Measurements from ENCODE around the gene RUFY4. TPM values are rescaled to one million over a fixed set of nuclear protein-coding genes. Genes with fewer than 3 reads are reported as not detected.

RUFY4 gene
- total RNA-seq, 4 donors from 2014 or later, result not detected

GRCh38 chr2:218047536-218048225 lies 21.4 kb upstream of the RUFY4 start:
- intact Hi-C loops (cut with DNase I), result no loop called here
- no peaks in the 10 kb centered on the region for H3K4me1 ChIP-seq
- H3K27me3 ChIP-seq, result no peaks in the 10 kb centered on the region
- WGBS, 2 donors, result 90 to 91% methylated on average over 8 of the region's 8 CpGs
- no peak overlapping the region for H3K4me3 ChIP-seq (replicated peaks in 1 of 3)
- H3K36me3 ChIP-seq, result no peaks in the 10 kb centered on the region
- H3K27ac ChIP-seq, result no peak overlapping the region
- TF ChIP-seq, protein P1, sequence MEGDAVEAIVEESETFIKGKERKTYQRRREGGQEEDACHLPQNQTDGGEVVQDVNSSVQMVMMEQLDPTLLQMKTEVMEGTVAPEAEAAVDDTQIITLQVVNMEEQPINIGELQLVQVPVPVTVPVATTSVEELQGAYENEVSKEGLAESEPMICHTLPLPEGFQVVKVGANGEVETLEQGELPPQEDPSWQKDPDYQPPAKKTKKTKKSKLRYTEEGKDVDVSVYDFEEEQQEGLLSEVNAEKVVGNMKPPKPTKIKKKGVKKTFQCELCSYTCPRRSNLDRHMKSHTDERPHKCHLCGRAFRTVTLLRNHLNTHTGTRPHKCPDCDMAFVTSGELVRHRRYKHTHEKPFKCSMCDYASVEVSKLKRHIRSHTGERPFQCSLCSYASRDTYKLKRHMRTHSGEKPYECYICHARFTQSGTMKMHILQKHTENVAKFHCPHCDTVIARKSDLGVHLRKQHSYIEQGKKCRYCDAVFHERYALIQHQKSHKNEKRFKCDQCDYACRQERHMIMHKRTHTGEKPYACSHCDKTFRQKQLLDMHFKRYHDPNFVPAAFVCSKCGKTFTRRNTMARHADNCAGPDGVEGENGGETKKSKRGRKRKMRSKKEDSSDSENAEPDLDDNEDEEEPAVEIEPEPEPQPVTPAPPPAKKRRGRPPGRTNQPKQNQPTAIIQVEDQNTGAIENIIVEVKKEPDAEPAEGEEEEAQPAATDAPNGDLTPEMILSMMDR (IDR thresholded peaks at IDR 0.05), result no peak
- no peak for TF ChIP-seq POLR2A (IDR thresholded peaks at IDR 0.05)
- no peaks in the 10 kb centered on the region for H3K9me3 ChIP-seq
- DNase-seq, result no peak

- H3K9me3 ChIP-seq, result no peaks in the 10 kb centered on the region
- WGBS, 2 donors, result 77 to 86% methylated on average over 3 of the region's 3 CpGs
- no peaks in the 10 kb centered on the region for H3K27me3 ChIP-seq
- no peak overlapping the region for H3K4me3 ChIP-seq (replicated peaks in 1 of 3)
- no peaks in the 10 kb centered on the region for H3K4me1 ChIP-seq
- DNase-seq, result no peak
- intact Hi-C loops (cut with DNase I), result no loop called here
- no peak overlapping the region for H3K27ac ChIP-seq
- TF ChIP-seq, protein P1 (IDR thresholded peaks at IDR 0.05), result no peak
- no peak for TF ChIP-seq POLR2A (IDR thresholded peaks at IDR 0.05)
- no peaks in the 10 kb centered on the region for H3K36me3 ChIP-seq
Observed at GRCh38 chr2:218051903-218052302, 17.1 kb upstream of the RUFY4 start.

GRCh38 chr2:218059289-218059688 lies 9.8 kb upstream of the RUFY4 start:
- no peaks in the 10 kb centered on the region for H3K27me3 ChIP-seq
- WGBS, 2 donors, result 80 to 87% methylated on average over 3 of the region's 3 CpGs
- TF ChIP-seq, protein P1 (IDR thresholded peaks at IDR 0.05), result no peak
- TF ChIP-seq POLR2A (IDR thresholded peaks at IDR 0.05), result no peak
- no peaks in the 10 kb centered on the region for H3K4me1 ChIP-seq
- H3K4me3 ChIP-seq (replicated peaks in 1 of 3), result no peak overlapping the region
- no peaks in the 10 kb centered on the region for H3K36me3 ChIP-seq
- intact Hi-C loops (cut with DNase I), result no loop called here
- H3K27ac ChIP-seq, result no peak overlapping the region
- DNase-seq, result no peak
- H3K9me3 ChIP-seq, result no peaks in the 10 kb centered on the region

DNA sequence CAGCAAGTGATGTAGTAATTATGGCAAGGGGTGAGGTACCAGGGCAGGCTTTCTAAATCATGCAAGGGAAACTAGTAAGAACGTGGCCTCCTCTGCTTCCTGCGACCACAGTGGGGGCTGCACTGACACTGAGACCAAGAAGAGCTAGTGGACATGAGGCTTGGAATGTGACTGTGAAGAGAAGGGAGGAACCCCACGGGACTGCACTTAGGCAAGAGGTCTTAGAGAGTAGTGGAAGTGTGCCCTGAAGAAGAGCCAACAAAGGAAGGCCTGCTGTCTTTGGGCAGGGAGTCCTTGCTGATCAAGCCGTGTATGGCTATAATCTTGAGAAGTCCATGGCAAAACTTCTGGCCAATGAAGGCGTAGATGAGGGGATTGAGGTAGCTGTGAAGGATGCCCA lies 8.9 kb upstream of the RUFY4 start:
- intact Hi-C loops (cut with DNase I), result loop anchor here (10.0 kb wide), 1 partner anchor 275 kb away; no protein-coding TSS in a partner anchor
- WGBS, 2 donors, result 68 to 71% methylated on average over 5 of the region's 5 CpGs
- Histone ChIP-seq H3K27me3 (no peaks in the 10 kb centered on the region), H3K9me3 (no peaks in the 10 kb centered on the region), H3K4me3 (replicated peaks in 1 of 3) (no peak overlapping the region), H3K27ac (no peak overlapping the region), H3K36me3 (no peaks in the 10 kb centered on the region), H3K4me1 (no peaks in the 10 kb centered on the region)
- no peak for DNase-seq
- TF ChIP-seq, protein P1 (IDR thresholded peaks at IDR 0.05), result no peak
- no peak for TF ChIP-seq POLR2A (IDR thresholded peaks at IDR 0.05)

- DNase-seq, result no peak
- Histone ChIP-seq H3K9me3 (no peaks in the 10 kb centered on the region), H3K4me3 (replicated peaks in 1 of 3) (no peak overlapping the region), H3K36me3 (no peaks in the 10 kb centered on the region), H3K4me1 (no peaks in the 10 kb centered on the region), H3K27ac (no peak overlapping the region), H3K27me3 (no peaks in the 10 kb centered on the region)
- intact Hi-C loops (cut with DNase I), result loop anchor here (10.0 kb wide), 1 partner anchor 276 kb away; no protein-coding TSS in a partner anchor
- WGBS, 2 donors, result 92 to 95% methylated on average over 7 of the region's 7 CpGs
- TF ChIP-seq, protein P1 (IDR thresholded peaks at IDR 0.05), result no peak
- no peak for TF ChIP-seq POLR2A (IDR thresholded peaks at IDR 0.05)
Observed at GRCh38 chr2:218060950-218061660, 7.9 kb upstream of the RUFY4 start.

Measured in thyroid gland (tissue), 4 donors.